ENCODE data around the gene CD163L1. TPM values are rescaled to one million over a fixed set of nuclear protein-coding genes. Genes with fewer than 3 reads are reported as not detected.

Gene CD163L1
- total and polyA plus RNA-seq, 2 of the 8 experiments (the other 6 are each of a cell fraction or from before 2014, with no cell fraction given): 0.11 to 0.22 TPM

- no peak for TF ChIP-seq KDM4A (IDR thresholded peaks at IDR 0.05; ENCODE audit: low read depth, low read length, severe bottlenecking)
- no peak for TF ChIP-seq BACH1 (IDR thresholded peaks at IDR 0.05; ENCODE audit: low read length)
Observed at GRCh38 chr12:7451756-7452155, 7.8 kb upstream of the CD163L1 start (continued).
